Lower leg skin (tissue), 4 donors: ENCODE measurements around the gene ZNF619. TPM values are rescaled to one million over a fixed set of nuclear protein-coding genes. Genes with fewer than 3 reads are reported as not detected.
"Not testable (repeated sequence)": the region's sequence is repeated elsewhere in the genome, so short reads cannot be mapped to it uniquely, and the experiment has no call there.

Experiments used
- DNase-seq, 2 donors: peaks; one replicate each; pipeline ENCODE4 v3.0.0-alpha.2; 2019; ENCODE audit warnings: low spot score in 2 of 2
- H3K4me3 ChIP-seq: fragments of 200-600 bp; sonication (generic); 2 replicates; pipeline ENCODE4 v1.5.1; 2017; ENCODE audit warnings: mild to moderate bottlenecking, low read depth; ENCODE audit not compliant: poor library complexity, severe bottlenecking
- CTCF ChIP-seq, 3 donors: fragments of 450-650 bp; IDR thresholded peaks; one replicate each; pipeline ENCODE4 v1.5.1; 2016; ENCODE audit warnings: antibody characterized with exemption in 3 of 3, mild to moderate bottlenecking in 3 of 3, moderate library complexity in 2 of 3
- POLR2A ChIP-seq, 2 donors: fragments of 450-650 bp; IDR thresholded peaks; one replicate each; pipeline ENCODE4 v1.6.1; 2016 to 2017; ENCODE audit warnings: antibody characterized with exemption in 2 of 2, mild to moderate bottlenecking in 1 of 2, moderate library complexity in 1 of 2
- WGBS, 2 donors: methylation state at CpG; one replicate each; pipeline ENCODE4 v1.1.5; 2018; 5-methylcytosine and 5-hydroxymethylcytosine counted together
- intact Hi-C: fragments of 100-400 bp; cut with DNase I; formaldehyde crosslinking; loops from one replicate; pipeline ENCODE4 v1.15.0; 2023; ENCODE audit warnings: low total_unique reads
- total RNA-seq, 4 donors: library from RNA; depleted of rRNA; stranded (reverse); fragments of >200 nt; gene quantifications; one replicate each; pipeline ENCODE4 v1.1.0, GENCODE V29; 2016

ZNF619 gene
- total RNA-seq, 4 donors from 2014 or later: 4.0 to 6.0 (median 5.2) TPM

DNA sequence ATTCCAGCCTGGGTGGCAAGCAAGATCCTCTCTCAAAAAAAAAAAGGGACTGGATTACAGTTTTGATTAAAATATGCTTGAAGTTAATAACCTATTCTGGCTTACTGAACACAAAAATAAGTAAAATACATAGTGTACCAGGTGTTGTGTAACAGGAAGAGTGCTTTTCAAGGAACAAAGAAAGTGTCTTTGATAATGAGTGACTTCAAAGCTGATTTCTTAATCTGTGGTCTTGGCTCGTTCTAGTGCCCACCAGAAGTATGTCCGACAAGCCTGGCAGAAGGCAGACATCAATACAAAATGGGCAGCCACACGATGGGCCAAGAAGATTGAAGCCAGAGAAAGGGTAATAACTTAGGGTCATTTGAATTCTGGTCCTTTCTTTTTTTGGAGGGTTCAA is 15.8 kb upstream of the ZNF619 start:
- TF ChIP-seq POLR2A (IDR thresholded peaks at IDR 0.05) (no peak), CTCF (IDR thresholded peaks at IDR 0.05) (no peak)

DNA sequence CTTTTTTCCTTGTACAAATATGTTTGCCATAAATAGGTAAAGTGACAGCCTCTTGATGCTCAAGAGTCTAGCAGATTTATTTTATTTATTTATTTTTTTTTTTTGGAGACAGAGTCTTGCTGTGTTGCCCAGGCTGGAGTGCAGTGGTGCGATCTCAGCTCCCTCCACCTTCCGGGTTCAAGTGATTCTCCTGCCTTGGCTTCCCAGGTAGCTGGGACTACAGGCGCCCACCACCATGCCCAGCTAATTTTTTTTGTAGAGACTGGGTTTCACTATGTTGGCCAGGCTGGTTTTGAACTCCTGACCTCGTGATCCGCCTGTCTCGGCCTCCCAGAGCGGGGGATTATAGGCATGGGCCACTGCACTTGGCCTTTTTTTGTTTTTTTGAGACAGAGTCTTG is 14.1 kb upstream of the ZNF619 start:
- 90 to 96% methylated on average over 7 of the region's 7 CpGs for WGBS, 2 donors
- DNase-seq, intact Hi-C loops, H3K4me3 ChIP-seq: not testable (repeated sequence)

More for the DNA sequence above, 15.8 kb upstream of the ZNF619 start:
- intact Hi-C loops: no loop called here
- no peak overlapping the region for H3K4me3 ChIP-seq
- no peak for DNase-seq
- WGBS, 2 donors: 65 to 71% methylated on average over 3 of the region's 3 CpGs

DNA sequence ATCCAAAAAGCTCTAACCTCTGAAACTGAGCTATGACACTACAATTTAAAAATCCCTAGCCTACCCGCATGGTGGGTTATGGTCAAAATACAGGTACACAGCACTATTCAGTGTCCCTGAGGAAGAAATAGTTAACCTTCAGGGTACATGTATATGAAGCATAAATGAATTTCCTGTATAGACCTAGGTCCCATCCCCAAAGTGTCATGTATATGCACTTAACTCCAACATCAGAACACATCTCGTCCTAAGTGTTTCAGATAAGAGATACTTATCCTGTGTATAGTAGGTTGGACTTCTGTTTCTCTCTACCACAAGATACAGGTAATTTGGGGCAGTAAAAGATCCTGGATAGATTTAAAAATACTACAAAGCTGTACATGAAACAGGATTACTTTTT is 13.3 kb upstream of the ZNF619 start:
- WGBS, 2 donors: 88 to 90% methylated on average over 2 of the region's 2 CpGs
- no peak overlapping the region for H3K4me3 ChIP-seq
- no peak for TF ChIP-seq CTCF (IDR thresholded peaks at IDR 0.05)
- TF ChIP-seq POLR2A (IDR thresholded peaks at IDR 0.05): no peak
- intact Hi-C loops: no loop called here
- no peak for DNase-seq

DNA sequence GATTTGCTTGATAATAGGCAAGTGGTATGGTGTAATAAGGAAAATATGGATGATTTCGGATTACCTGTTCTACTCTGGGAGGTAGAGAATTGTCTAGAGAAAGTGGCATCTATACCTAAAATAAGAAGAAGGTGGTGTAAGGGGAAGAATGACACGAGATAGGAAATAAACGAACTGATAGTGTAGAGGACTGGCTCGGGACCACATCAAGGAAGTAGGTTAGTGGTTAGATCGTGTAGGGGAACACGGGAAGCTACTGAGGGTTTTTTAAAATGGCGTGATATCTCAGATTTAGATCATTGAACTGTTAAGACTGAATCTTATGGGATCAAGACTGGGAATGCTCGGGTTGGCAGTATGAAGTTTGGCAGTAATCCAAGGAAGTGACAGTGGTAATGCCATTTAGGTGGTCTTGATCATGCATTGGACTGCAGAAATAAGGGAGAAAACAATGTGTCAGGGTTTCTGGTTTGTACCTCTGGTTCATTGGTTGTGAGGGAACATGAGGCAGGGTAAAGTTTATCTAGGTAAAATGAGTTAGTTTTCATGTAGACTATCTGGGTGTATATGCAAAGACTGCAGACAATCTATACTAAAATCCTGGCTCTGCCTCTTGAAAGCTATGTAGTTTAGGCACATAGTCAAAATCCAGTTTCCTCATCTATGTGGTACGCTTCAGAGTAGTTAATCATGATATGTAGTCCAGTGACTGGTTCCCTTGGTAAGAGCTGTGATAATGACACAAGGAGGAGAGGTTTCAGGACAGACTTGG is 12.4 kb upstream of the ZNF619 start:
- TF ChIP-seq CTCF (IDR thresholded peaks at IDR 0.05) (no peak), POLR2A (IDR thresholded peaks at IDR 0.05) (no peak)
- H3K4me3 ChIP-seq: no peak overlapping the region
- WGBS, 2 donors: 68 to 72% methylated on average over 9 of the region's 9 CpGs
- intact Hi-C loops: no loop called here
- DNase-seq: no peak

DNA sequence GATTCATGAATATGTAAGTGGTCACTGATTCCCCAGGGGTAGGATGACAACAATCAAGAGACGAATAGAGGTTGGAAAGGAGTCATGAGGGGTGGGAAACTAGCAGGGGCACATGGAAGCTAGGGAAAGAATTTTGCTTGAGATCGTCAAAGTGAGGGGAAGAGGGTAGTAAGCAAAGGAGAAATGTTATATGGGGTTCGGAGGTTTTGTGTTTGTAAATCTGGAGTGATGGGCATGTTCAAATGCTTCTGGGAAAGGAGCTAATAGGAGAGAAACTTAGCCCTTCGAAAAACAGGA is 11.9 kb upstream of the ZNF619 start:
- 75 to 82% methylated on average over 4 of the region's 4 CpGs for WGBS, 2 donors
- no peak for DNase-seq
- intact Hi-C loops: no loop called here
- no peak overlapping the region for H3K4me3 ChIP-seq
- no peak for TF ChIP-seq POLR2A (IDR thresholded peaks at IDR 0.05)
- no peak for TF ChIP-seq CTCF (IDR thresholded peaks at IDR 0.05)

- intact Hi-C loops: no loop called here
- 85 to 87% methylated on average over 2 of the region's 2 CpGs for WGBS, 2 donors
These were observed 11.5 kb upstream of the ZNF619 start for GRCh38 chr3:40465456-40465855.

More at GRCh38 chr3:40465456-40465855, 11.5 kb upstream of the ZNF619 start:
- DNase-seq: no peak
- H3K4me3 ChIP-seq: no peak overlapping the region
- no peak for TF ChIP-seq POLR2A (IDR thresholded peaks at IDR 0.05)
- TF ChIP-seq CTCF (IDR thresholded peaks at IDR 0.05): no peak
